Transverse colon (tissue), 3 donors: ENCODE measurements around the gene C1QTNF2.

Experiments used
- CTCF ChIP-seq, 5 experiments: fragments of 200-600 bp in 3 of 5; fragments of 450-650 bp in 2 of 5; sonication (generic) in 3 of 5; IDR thresholded peaks; 1 replicate in 2 of 5; 2 replicates in 3 of 5; pipeline ENCODE4 v1.5.1; 2016 to 2017; ENCODE audit warnings: antibody characterized with exemption in 5 of 5, inconsistent platforms in 3 of 5, mild to moderate bottlenecking in 2 of 5, moderate library complexity in 1 of 5
- POLR2A ChIP-seq: fragments of 450-650 bp; IDR thresholded peaks from one replicate; pipeline ENCODE4 v1.6.1; 2016; ENCODE audit warnings: antibody characterized with exemption, mild to moderate bottlenecking, moderate library complexity

GRCh38 chr5:160395111-160395510, 24.7 kb upstream of the C1QTNF2 start:
- TF ChIP-seq CTCF (IDR thresholded peaks at IDR 0.05) (no peak), POLR2A (no peak)
